HG03064 (cell line): ENCODE results near the gene MEFV.

Experiments used
- ATAC-seq: cut with Tn5 transposase; IDR thresholded peaks from one replicate; pipeline ENCODE4 v1.9.1; 2021; ENCODE audit warnings: low read depth; ENCODE audit not compliant: unreplicated experiment

The MEFV gene, protein sequence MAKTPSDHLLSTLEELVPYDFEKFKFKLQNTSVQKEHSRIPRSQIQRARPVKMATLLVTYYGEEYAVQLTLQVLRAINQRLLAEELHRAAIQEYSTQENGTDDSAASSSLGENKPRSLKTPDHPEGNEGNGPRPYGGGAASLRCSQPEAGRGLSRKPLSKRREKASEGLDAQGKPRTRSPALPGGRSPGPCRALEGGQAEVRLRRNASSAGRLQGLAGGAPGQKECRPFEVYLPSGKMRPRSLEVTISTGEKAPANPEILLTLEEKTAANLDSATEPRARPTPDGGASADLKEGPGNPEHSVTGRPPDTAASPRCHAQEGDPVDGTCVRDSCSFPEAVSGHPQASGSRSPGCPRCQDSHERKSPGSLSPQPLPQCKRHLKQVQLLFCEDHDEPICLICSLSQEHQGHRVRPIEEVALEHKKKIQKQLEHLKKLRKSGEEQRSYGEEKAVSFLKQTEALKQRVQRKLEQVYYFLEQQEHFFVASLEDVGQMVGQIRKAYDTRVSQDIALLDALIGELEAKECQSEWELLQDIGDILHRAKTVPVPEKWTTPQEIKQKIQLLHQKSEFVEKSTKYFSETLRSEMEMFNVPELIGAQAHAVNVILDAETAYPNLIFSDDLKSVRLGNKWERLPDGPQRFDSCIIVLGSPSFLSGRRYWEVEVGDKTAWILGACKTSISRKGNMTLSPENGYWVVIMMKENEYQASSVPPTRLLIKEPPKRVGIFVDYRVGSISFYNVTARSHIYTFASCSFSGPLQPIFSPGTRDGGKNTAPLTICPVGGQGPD

GRCh38 chr16:3256146-3256865 is at the start of gene MEFV:
TSS of gene MEFV (minus strand) at chr16:3256633. CDS start at chr16:3256587, 46 bp downstream.
- no peak for ATAC-seq

DNA sequence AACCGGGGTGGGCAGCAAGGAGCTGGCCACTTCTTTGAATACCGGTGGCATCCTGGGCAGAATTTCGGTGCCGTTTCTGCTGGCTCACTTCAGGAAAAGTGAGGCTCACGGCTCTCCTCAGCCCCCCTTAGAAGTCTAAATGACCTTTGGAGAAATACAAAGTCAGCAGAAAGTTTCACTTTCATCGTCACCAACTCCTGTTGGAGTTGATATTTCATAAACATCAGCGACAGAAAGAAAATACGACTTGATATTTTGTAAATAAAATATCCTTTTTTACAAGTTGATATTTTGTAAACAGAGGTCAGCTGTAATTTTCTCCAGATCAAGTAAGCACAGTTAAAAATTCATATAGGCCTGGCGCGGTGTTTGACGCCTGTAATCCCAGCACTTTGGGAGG is 49.6 kb upstream of the MEFV start:
- no peak for ATAC-seq

DNA sequence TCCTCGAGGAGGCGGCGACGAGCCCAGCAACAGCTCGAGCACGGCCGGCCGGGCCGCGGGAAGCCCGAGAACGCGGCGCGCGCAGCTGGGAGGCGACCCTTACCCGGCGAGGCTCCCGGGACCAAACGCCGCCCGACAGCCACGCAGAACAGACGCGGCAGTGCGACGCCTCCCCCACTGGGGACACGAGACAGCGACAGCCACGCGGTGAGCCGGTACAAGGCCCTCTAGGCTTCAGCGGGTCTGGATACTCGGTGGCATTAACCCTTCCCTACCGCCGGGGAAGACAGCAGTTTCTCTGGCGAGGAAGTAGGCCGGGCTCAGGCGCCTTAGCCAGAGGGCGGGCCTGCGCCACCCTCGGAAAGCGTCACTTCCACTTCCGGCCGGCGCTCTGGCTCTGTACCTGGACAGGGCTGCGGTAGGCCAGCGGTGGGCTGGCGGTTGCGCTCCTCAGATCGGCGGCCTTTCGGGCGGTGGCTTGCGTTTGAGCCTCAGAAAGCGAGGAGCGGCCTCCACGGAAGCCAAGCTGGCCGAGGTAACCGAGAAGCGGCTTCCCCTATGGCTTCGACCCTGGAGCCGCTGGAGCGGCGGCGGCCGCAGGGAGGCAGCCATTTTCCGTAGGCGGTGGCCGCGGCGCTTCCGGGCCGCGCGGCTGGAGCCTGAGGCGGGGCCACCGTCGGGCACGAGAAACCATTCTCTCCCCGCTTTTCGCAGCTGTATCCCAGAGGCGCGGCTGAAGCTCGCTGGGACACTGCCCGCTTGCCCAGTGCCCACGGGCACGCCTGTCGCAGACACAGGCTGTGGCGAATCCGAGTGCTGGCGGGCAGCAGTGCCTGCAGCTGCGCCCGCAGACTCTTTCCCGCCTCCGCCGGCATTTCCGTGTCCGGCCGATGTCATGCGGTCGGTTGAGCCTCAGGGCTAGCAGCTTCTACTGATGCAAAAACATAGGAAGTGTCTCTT is 49.0 kb upstream of the MEFV start, which contains the start of the genes TIGD7 and ZNF75A:
TSS of gene TIGD7 (minus strand) at position 322 of the 960 bp plus-strand sequence. CDS start 4,816 bp downstream, outside the sequence.
TSS of gene ZNF75A (plus strand) at position 389 of the 960 bp plus-strand sequence. CDS start 2,932 bp downstream, outside the sequence.
- ATAC-seq, result peak; percentile 92

DNA sequence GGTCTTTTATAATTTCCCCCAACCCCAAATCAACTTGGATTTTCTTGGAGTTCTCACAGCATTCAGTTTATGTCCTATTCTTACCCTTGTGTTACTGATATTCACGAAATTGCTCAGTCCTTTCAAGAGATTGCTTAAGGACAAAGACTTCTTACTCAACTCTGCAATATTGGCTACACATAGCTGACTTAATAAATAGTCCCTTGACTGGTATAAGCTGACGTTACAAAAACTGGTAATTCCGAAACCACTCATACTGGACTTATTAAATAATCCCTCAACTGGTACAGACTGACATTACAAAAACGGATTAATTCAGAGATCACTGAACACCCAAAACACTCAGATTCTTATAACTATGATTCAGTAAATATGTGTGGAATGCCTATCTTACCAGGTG is 47.9 kb upstream of the MEFV start:
- ATAC-seq, result no peak

- ATAC-seq, result no peak
Observed at GRCh38 chr16:3295783-3296182, 39.4 kb upstream of the MEFV start.

- no peak for ATAC-seq
Observed at GRCh38 chr16:3295209-3295608, 38.8 kb upstream of the MEFV start.

- no peak for ATAC-seq
Observed at GRCh38 chr16:3292604-3293003, 36.2 kb upstream of the MEFV start.

- no peak for ATAC-seq
Observed at GRCh38 chr16:3289998-3290673, 33.7 kb upstream of the MEFV start.

DNA sequence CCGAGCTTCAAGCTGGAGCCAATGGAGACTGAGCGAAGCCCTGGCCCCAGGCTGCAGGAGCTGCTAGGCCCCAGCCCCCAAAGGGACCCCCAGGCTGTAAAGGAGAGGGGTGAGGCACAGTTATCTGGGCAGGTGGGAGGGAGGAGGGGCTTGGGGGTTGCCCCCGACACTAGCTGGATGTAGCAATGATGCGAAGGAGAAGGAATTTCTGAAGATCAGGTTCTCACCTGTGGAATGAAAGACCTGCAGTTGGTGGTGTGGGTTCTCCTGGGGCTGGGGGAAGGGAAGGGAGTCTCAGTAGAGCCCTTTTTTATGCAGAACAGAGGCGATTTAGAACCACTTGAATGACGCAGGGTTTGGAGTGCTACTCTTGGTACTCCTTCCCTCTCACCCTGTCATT is 28.7 kb upstream of the MEFV start:
- ATAC-seq, result no peak

GRCh38 chr16:3283543-3284447 is 27.4 kb upstream of the MEFV start:
- peak; percentile 20 for ATAC-seq

DNA sequence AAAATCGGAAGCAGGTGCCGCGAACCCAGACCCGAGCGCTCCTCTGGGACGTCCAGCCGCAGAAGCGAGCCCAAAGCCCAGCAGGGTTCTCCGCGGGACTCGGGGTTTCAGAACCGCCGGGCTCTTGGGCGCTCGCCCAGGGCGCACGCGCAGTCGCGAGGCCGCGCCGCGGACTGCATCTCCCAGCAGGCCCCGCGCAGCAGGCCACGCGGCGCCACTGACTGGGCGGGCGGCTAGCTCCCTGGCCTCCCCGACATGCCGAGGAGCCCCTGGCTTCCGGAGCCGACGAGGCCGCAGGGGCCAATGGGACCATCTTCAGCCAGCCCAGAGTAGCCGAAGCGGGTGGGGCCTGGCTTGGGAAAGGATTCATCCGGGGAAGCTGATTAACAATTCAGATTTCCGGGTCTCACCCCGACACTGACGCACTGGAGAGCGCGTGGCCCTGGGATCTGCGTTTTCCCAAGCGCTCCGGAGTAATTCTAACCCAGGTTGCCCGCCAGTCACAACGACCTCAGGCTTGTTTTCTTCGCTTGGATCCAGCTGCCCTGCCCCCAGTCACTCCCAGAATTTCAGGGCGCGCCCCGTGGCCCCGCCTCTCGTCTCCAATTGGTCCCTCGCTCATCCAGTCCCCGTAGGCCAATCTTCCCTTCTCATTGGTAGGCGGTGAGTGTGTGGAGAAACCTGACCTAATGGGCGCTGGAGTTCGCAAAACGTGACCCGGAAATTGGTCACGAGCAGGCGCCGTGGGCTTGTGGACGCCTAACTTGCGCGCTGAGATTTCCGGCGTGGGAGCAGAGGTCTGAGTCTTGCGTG is 26.5 kb upstream of the MEFV start, which contains the start of gene ZNF263:
TSS of gene ZNF263 (plus strand) at position 762 of the 813 bp plus-strand sequence. CDS start 328 bp downstream, outside the sequence.
- ATAC-seq, result peak; percentile 67

DNA sequence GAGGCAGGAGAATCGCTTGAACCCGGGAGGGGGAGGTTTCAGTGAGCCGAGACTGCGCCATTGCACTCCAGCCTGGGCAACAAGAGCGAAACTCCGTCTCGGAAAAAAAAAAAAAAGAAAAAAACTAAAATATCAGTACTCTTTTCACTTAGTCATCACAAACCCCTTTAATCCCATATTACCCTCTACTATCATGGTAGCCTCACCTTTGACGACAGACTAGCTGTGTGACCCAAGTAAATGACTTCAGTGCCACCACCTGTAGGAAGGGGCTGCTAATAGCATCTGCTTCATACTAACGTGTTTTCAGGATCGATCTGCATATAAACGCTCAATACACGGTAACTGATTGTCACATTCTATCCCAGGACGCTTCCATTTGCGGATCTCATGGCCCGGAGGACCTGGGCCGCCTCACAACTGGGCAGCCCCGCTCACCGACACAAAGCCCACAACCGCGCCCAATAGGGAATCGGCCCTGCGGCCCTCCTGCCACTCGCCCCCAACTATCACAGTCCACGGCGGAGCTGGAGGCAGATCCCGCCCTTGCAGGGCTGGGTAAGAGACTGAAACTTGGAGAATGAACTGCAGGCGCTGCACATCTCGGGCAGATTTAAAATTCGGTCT is 25.8 kb upstream of the MEFV start:
- peak; percentile 12 for ATAC-seq

DNA sequence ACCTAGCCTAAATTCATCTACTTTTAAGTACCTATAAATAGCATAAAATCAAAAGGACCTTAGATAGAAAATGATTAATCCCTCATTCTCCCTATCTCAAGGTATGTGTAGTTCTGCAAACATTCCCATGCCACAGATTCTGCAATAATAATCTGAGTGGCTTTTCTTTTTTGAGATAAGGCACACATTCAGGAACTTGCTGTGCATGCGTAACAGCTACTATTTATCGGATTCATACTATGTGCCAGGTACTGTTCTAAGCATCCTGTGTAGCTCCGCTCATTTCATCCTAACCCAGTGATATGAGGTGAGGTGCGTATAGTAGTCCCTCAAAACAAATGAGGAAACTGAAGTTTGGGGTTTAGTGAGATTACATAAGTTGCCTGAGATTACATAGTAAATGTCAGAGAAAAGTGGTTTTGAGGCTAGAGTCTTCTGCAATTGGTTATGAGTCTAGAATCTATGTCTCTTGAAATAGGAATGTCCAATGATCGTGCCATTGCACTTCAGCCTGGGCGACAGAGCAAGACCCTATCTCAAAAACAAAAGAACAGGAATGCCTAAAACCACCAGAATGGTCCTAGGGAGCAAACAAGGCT is 24.9 kb upstream of the MEFV start:
- no peak for ATAC-seq

DNA sequence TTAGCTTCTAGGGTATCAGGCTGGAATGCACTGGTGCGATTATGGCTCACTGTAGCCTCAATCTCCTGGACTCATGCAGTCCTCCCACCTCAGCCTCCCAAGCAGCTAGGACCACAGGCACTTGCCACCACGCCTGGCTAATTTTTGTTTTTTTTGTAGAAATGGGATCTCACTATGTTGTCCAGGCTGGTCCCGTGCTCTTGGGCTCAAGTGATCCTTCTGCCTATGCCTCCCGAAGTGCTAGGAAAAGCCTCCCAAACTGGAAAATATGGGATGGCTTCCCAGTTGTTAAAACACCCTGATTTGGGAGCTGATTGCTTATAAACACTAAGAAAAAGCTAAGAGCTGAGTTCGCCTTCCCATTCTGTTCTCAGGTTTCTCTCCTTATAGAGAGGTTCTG is 20.2 kb upstream of the MEFV start:
- no peak for ATAC-seq

GRCh38 chr16:3274947-3275346 is 18.5 kb upstream of the MEFV start:
- ATAC-seq, result no peak

- ATAC-seq, result no peak
Observed at GRCh38 chr16:3274490-3274889, 18.1 kb upstream of the MEFV start.
